ENCODE data around the gene CDH12.

Gene CDH12

GRCh38 chr5:21711866-21712758 is 1141.0 kb downstream of the CDH12 start:
- no peak for DNase-seq (ENCODE audit: low read depth in 2 of 2)

DNA sequence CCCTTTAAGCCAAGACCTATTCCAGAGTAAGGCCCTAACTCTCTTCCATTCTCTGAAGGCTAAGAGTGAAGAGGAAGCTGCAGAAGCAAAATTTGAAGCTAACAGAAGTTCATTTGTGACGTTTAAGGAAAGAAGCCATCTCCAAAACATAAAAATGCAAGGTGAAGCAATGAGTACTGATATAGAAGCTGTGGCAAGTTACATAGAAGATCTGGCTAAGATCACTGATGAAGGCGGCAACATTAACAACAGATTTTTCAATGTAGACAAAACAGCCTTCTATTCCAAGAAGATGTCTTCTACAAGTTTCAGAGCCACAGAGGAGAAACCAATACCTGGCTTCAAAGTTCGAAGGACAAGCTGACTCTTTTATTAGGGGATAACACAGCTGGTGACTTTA is 1143.4 kb downstream of the CDH12 start:
- DNase-seq (ENCODE audit: low read depth in 2 of 2): no peak

DNA sequence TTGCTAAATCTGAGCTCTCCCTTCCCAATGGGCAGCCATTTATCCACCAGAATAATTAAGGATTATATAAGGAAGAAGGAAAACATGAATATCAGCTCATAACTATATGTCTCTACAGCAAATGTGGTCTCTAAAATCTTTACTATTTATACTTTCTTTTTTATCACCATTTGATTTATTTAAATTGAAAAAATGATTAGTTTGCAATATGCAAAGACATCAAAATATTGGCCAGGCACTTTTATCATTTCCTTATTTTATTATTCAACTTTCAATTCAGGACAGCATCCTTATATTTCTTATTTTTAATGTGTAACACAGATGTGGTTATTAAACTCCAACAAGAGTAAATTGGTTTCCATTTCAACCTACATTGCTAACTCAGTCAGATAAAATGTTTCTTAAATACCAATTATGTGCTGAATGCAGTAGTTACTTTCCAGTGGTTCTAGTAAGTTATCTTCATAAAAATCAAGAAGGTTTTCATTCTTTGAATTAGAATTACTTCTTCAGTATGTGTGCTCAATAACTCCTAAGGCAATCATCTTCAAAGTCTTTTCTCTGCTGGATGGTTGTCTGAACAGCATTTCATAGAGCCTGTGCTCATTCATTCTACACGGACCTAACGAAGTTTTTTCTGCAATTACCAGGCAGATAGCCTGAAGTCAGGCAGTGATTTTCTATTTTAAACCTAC is 1148.0 kb downstream of the CDH12 start:
- DNase-seq (ENCODE audit: low read depth in 2 of 2): no peak

DNA sequence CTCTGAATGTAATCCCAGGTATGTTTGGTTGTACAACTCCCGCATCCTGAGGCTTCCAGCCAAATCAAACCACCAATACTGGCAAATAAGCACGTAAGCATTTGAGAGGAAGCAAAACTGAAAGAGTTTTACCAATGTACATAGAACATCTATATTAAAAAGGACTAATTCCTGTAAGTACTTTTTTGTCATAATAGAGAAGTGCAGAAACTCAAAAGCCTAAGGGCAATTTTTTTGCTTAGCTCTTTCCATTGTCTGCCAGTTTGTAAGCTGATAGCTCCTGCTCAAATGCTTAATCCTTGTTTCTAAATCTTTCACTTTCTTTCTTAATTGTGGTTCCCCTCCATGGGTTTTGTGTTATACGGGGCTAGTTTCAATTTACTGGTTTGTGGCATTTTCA is 1151.8 kb downstream of the CDH12 start:
- no peak for DNase-seq (ENCODE audit: low read depth in 2 of 2)
